Liver (tissue), 9 donors: ENCODE data around the gene C3orf20. TPM values are rescaled to one million over a fixed set of nuclear protein-coding genes. Genes with fewer than 3 reads are reported as not detected.

ENCODE experiments used
- DNase-seq: peaks from one replicate; pipeline ENCODE4 v3.0.0-alpha.2; 2017; ENCODE audit warnings: low spot score
- H3K27ac ChIP-seq, 2 donors: one replicate each; pipeline ENCODE4 v1.7.0; 2013; ENCODE audit warnings: inconsistent platforms in 2 of 2, low read length in 2 of 2, control low read depth in 1 of 2, low read depth in 1 of 2, mild to moderate bottlenecking in 1 of 2
- H3K27me3 ChIP-seq, 4 donors: one replicate each; pipeline versions ENCODE4 v1.6.1 to v1.7.0; 2013; ENCODE audit warnings: low read length in 3 of 4, inconsistent platforms in 1 of 4, mild to moderate bottlenecking in 1 of 4, moderate library complexity in 1 of 4; ENCODE audit not compliant: control insufficient read depth in 4 of 4, insufficient read depth in 4 of 4
- H3K36me3 ChIP-seq, 4 donors: one replicate each; pipeline versions ENCODE4 v1.6.1 to v1.7.0; 2013; ENCODE audit warnings: low read length in 3 of 4, mild to moderate bottlenecking in 3 of 4, low read depth in 1 of 4, moderate library complexity in 1 of 4; ENCODE audit not compliant: control insufficient read depth in 4 of 4, insufficient read depth in 3 of 4
- H3K4me1 ChIP-seq, 4 donors: one replicate each; pipeline versions ENCODE4 v1.6.1 to v1.7.0; 2013; ENCODE audit warnings: low read length in 3 of 4, mild to moderate bottlenecking in 3 of 4, moderate library complexity in 1 of 4; ENCODE audit not compliant: control insufficient read depth in 4 of 4, insufficient read depth in 4 of 4
- H3K4me3 ChIP-seq, 3 donors: one replicate each; pipeline versions ENCODE4 v1.6.1 to v1.7.0; 2013; ENCODE audit warnings: low read length in 3 of 3, control low read depth in 1 of 3, low read depth in 1 of 3, mild to moderate bottlenecking in 1 of 3
- H3K9ac ChIP-seq, 2 donors: one replicate each; pipeline ENCODE4 v1.7.0; 2013; ENCODE audit warnings: low read length in 2 of 2, mild to moderate bottlenecking in 2 of 2, moderate library complexity in 2 of 2, control low read depth in 1 of 2, low read depth in 1 of 2
- H3K9me3 ChIP-seq, 4 donors: one replicate each; pipeline versions ENCODE4 v1.6.1 to v1.7.0; 2013; ENCODE audit warnings: low read length in 3 of 4; ENCODE audit not compliant: control insufficient read depth in 4 of 4
- EGR1 ChIP-seq, 2 donors: IDR thresholded peaks; 2 replicates each; pipeline ENCODE4 v1.6.1; 2016 to 2018; ENCODE audit warnings: antibody characterized with exemption in 2 of 2, low read depth in 2 of 2
- FOXA1 ChIP-seq: IDR thresholded peaks from 2 replicates; pipeline ENCODE4 v1.6.1; 2016; ENCODE audit warnings: antibody characterized with exemption
- FOXA2 ChIP-seq: IDR thresholded peaks from 2 replicates; pipeline ENCODE4 v1.6.1; 2016; ENCODE audit warnings: antibody characterized with exemption
- GABPA ChIP-seq, 2 donors: IDR thresholded peaks in 1 of 2; conservative IDR thresholded peaks in 1 of 2; 2 replicates each; pipeline ENCODE4 v1.6.1; 2016; ENCODE audit warnings: antibody characterized with exemption in 2 of 2, mild to moderate bottlenecking in 1 of 2, moderate library complexity in 1 of 2
- HNF4G ChIP-seq: IDR thresholded peaks from 2 replicates; pipeline ENCODE4 v1.6.1; 2016; ENCODE audit warnings: antibody characterized with exemption
- JUND ChIP-seq, 2 donors: IDR thresholded peaks; 2 replicates each; pipeline ENCODE4 v1.6.1; 2016; ENCODE audit warnings: antibody characterized with exemption in 2 of 2
- RAD21 ChIP-seq, 2 donors: IDR thresholded peaks; 2 replicates each; pipeline ENCODE4 v1.6.1; 2016; ENCODE audit warnings: antibody characterized with exemption in 2 of 2, mild to moderate bottlenecking in 2 of 2
- RXRA ChIP-seq, 2 donors: IDR thresholded peaks; 2 replicates each; pipeline ENCODE4 v1.6.1; 2017 to 2018; ENCODE audit warnings: antibody characterized with exemption in 2 of 2, mild to moderate bottlenecking in 1 of 2
- SP1 ChIP-seq: IDR thresholded peaks from 2 replicates; pipeline ENCODE4 v1.6.1; 2018; ENCODE audit warnings: antibody characterized with exemption, mild to moderate bottlenecking
- TAF1 ChIP-seq: conservative IDR thresholded peaks from 2 replicates; pipeline ENCODE4 v1.6.1; 2016; ENCODE audit warnings: antibody characterized with exemption, mild to moderate bottlenecking
- YY1 ChIP-seq: IDR thresholded peaks from 2 replicates; pipeline ENCODE4 v1.6.1; 2016; ENCODE audit warnings: antibody characterized with exemption, mild to moderate bottlenecking
- WGBS: extraction: QIAGEN DNeasy Blood & Tissue Kit; methylation state at CpG from one replicate; pipeline ENCODE4 v1.1.7; 2013; 5-methylcytosine and 5-hydroxymethylcytosine counted together
- polyA plus RNA-seq, 2 donors: library from polyadenylated mRNA; stranded (reverse) in 1 of 2; unstranded in 1 of 2; fragments of 200-250 nt in 1 of 2; fragments of >200 nt in 1 of 2; fragmentation: Nextera tagmentation in 1 of 2; extraction: Ambion mirVana in 1 of 2; gene quantifications; one replicate each; pipeline versions ENCODE4 v1.2.1 to v1.2.3, GENCODE V29; 2013 to 2015
- total RNA-seq, 2 donors: library from RNA; depleted of rRNA; stranded (reverse); fragments of >200 nt; gene quantifications; one replicate each; pipeline ENCODE4 v1.2.3, GENCODE V29; 2014
- TF ChIP-seq, protein P1 (sequence below): IDR thresholded peaks from 2 replicates; pipeline ENCODE4 v1.6.1; 2016; ENCODE audit warnings: antibody characterized with exemption
- TF ChIP-seq, protein P2 (sequence below): IDR thresholded peaks from 2 replicates; pipeline ENCODE4 v1.6.1; 2016; ENCODE audit warnings: antibody characterized with exemption
- TF ChIP-seq, protein P3 (sequence below): IDR thresholded peaks from 2 replicates; pipeline ENCODE4 v1.6.1; 2016; ENCODE audit warnings: antibody characterized with exemption, mild to moderate bottlenecking
- TF ChIP-seq, protein P4 (sequence below): IDR thresholded peaks from 2 replicates; pipeline ENCODE4 v1.6.1; 2016; ENCODE audit warnings: antibody characterized with exemption
- TF ChIP-seq, protein P5 (sequence below): fragments of 150-350 bp; IDR thresholded peaks from 2 replicates; pipeline ENCODE4 v1.5.1; 2017; ENCODE audit warnings: improper control_type of control experiment, low read depth, low read length; ENCODE audit not compliant: missing input control
- donor health status: healthy.
- donor health status: healthy.
- donor health status: healthy.
- donor health status: healthy.
- donor health status: healthy.

Gene C3orf20
- total and polyA plus RNA-seq, 4 donors: 0.05 to 0.08 TPM; not detected in 2

DNA sequence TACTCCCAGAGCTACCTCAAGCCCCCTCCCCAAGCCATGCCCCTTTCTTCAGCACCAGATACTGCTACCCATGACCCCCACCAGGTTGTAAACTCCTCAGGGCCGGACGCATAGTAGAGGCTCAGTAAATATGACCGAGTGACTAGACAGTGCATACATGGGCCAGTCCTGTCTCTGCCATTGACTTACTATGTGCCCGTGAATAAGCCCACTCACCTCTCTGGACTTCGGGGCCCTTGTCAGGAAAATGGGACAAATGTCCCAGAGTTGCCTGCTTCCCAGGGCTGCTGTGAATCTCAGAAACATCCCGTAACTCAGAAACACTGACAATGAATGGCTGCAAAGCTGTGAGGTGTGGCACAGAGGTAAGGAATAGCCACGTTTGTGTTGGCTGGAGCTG, 95.7 kb downstream of the C3orf20 start:
- 92% methylated on average over 7 of the region's 7 CpGs for WGBS
- no peaks in the 10 kb centered on the region for H3K27me3 ChIP-seq
- H3K36me3 ChIP-seq: no peaks in the 10 kb centered on the region
- no peak overlapping the region for H3K9ac ChIP-seq
- DNase-seq: no peak
- no peak overlapping the region for H3K4me3 ChIP-seq
- H3K27ac ChIP-seq: no peak overlapping the region
- H3K9me3 ChIP-seq: no peaks in the 10 kb centered on the region
- no peaks in the 10 kb centered on the region for H3K4me1 ChIP-seq
- TF ChIP-seq HNF4G: no peak
- TF ChIP-seq, protein P1, sequence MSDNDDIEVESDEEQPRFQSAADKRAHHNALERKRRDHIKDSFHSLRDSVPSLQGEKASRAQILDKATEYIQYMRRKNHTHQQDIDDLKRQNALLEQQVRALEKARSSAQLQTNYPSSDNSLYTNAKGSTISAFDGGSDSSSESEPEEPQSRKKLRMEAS: no peak
- TF ChIP-seq, protein P2, sequence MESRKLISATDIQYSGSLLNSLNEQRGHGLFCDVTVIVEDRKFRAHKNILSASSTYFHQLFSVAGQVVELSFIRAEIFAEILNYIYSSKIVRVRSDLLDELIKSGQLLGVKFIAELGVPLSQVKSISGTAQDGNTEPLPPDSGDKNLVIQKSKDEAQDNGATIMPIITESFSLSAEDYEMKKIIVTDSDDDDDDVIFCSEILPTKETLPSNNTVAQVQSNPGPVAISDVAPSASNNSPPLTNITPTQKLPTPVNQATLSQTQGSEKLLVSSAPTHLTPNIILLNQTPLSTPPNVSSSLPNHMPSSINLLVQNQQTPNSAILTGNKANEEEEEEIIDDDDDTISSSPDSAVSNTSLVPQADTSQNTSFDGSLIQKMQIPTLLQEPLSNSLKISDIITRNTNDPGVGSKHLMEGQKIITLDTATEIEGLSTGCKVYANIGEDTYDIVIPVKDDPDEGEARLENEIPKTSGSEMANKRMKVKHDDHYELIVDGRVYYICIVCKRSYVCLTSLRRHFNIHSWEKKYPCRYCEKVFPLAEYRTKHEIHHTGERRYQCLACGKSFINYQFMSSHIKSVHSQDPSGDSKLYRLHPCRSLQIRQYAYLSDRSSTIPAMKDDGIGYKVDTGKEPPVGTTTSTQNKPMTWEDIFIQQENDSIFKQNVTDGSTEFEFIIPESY: no peak
- TF ChIP-seq RAD21 (IDR thresholded peaks at IDR 0.05): no peak
- TF ChIP-seq EGR1 (IDR thresholded peaks at IDR 0.05; ENCODE audit: low read depth in 2 of 2): no peak
- TF ChIP-seq, protein P3, sequence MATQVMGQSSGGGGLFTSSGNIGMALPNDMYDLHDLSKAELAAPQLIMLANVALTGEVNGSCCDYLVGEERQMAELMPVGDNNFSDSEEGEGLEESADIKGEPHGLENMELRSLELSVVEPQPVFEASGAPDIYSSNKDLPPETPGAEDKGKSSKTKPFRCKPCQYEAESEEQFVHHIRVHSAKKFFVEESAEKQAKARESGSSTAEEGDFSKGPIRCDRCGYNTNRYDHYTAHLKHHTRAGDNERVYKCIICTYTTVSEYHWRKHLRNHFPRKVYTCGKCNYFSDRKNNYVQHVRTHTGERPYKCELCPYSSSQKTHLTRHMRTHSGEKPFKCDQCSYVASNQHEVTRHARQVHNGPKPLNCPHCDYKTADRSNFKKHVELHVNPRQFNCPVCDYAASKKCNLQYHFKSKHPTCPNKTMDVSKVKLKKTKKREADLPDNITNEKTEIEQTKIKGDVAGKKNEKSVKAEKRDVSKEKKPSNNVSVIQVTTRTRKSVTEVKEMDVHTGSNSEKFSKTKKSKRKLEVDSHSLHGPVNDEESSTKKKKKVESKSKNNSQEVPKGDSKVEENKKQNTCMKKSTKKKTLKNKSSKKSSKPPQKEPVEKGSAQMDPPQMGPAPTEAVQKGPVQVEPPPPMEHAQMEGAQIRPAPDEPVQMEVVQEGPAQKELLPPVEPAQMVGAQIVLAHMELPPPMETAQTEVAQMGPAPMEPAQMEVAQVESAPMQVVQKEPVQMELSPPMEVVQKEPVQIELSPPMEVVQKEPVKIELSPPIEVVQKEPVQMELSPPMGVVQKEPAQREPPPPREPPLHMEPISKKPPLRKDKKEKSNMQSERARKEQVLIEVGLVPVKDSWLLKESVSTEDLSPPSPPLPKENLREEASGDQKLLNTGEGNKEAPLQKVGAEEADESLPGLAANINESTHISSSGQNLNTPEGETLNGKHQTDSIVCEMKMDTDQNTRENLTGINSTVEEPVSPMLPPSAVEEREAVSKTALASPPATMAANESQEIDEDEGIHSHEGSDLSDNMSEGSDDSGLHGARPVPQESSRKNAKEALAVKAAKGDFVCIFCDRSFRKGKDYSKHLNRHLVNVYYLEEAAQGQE: no peak
- no peak for TF ChIP-seq FOXA1
- TF ChIP-seq, protein P4, sequence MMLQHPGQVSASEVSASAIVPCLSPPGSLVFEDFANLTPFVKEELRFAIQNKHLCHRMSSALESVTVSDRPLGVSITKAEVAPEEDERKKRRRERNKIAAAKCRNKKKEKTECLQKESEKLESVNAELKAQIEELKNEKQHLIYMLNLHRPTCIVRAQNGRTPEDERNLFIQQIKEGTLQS: no peak
- no peak for TF ChIP-seq JUND (IDR thresholded peaks at IDR 0.05)
- TF ChIP-seq YY1: no peak
- TF ChIP-seq GABPA (IDR thresholded peaks at IDR 0.05 in 1 of 2, conservative IDR thresholded peaks at IDR 0.05 in 1 of 2): no peak
- TF ChIP-seq RXRA (IDR thresholded peaks at IDR 0.05): no peak
- no peak for TF ChIP-seq SP1
- TF ChIP-seq TAF1: no peak
- no peak for TF ChIP-seq FOXA2
- TF ChIP-seq, protein P5, sequence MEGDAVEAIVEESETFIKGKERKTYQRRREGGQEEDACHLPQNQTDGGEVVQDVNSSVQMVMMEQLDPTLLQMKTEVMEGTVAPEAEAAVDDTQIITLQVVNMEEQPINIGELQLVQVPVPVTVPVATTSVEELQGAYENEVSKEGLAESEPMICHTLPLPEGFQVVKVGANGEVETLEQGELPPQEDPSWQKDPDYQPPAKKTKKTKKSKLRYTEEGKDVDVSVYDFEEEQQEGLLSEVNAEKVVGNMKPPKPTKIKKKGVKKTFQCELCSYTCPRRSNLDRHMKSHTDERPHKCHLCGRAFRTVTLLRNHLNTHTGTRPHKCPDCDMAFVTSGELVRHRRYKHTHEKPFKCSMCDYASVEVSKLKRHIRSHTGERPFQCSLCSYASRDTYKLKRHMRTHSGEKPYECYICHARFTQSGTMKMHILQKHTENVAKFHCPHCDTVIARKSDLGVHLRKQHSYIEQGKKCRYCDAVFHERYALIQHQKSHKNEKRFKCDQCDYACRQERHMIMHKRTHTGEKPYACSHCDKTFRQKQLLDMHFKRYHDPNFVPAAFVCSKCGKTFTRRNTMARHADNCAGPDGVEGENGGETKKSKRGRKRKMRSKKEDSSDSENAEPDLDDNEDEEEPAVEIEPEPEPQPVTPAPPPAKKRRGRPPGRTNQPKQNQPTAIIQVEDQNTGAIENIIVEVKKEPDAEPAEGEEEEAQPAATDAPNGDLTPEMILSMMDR: no peak
